PC-3 (cell line): ENCODE results near the gene CCRL2.

ENCODE experiments used
- CTCF ChIP-seq: fragments of 300-600 bp; sonication (generic); conservative IDR thresholded peaks from 2 replicates; pipeline ENCODE4 v1.5.1; 2017; ENCODE audit warnings: antibody characterized with exemption, low read depth, mild to moderate bottlenecking, low read length
- EZH2 ChIP-seq: fragments of 300-600 bp; sonication (generic); IDR thresholded peaks from one replicate; pipeline ENCODE4 v1.6.1; 2017; ENCODE audit warnings: antibody characterized with exemption, mild to moderate bottlenecking, low read length; ENCODE audit not compliant: unreplicated experiment
- EZH2phosphoT487 ChIP-seq: fragments of 300-600 bp; sonication (generic); IDR thresholded peaks from 2 replicates; pipeline ENCODE4 v1.6.1; 2018; ENCODE audit warnings: mild to moderate bottlenecking, antibody characterized with exemption, low read length, borderline replicate concordance

- TF ChIP-seq CTCF (no peak), EZH2 (no peak), EZH2phosphoT487 (no peak)
Measured at GRCh38 chr3:46409739-46410489, 2.9 kb downstream of the CCRL2 start.
